IMR-90 (cell line): ENCODE measurements around the gene SYNGR1. TPM values are rescaled to one million over a fixed set of nuclear protein-coding genes. Genes with fewer than 3 reads are reported as not detected.

ENCODE experiments used
- ATAC-seq: fragments of 200-7000 bp; cut with Tn5 transposase; 2 replicates; pipeline ENCODE4 v1.9.1; 2020; ENCODE audit warnings: low read depth, mild to moderate bottlenecking, moderate library complexity
- BruUV-seq: library from RNA; stranded (reverse); fragments of 400-500 nt; replicated peaks from 2 replicates; lab custom pipeline; 2021; lab: Mats Ljungman, UMichigan
- CTCF ChIA-PET: fragments of 300-600 bp; formaldehyde crosslinking; extraction: SDS; loops from one replicate; lab custom pipeline; 2021; ENCODE audit warnings: antibody characterized with exemption; lab: Yijun Ruan, JAX
- POLR2A ChIA-PET: fragments of 300-600 bp; sonication (Branson Sonifier 250); formaldehyde crosslinking; loops from one replicate; lab custom pipeline; 2022; ENCODE audit warnings: antibody characterized with exemption; ENCODE audit not compliant: unreplicated experiment; lab: Charles Lee
- DNase-seq: peaks from one replicate; pipeline ENCODE4 v3.0.0; 2013
- H2AFZ ChIP-seq: replicated peaks from 2 replicates; pipeline ENCODE3; 2013; ENCODE audit warnings: low read length, mild to moderate bottlenecking; ENCODE audit not compliant: poor library complexity
- H2AK5ac ChIP-seq: 2 replicates; pipeline ENCODE4 v1.6.1; 2013; ENCODE audit warnings: low read depth, low read length, inconsistent platforms
- H2AK9ac ChIP-seq: replicated peaks from 2 replicates; pipeline ENCODE3; 2013; ENCODE audit warnings: mild to moderate bottlenecking, low read depth, low read length, moderate library complexity; ENCODE audit not compliant: poor library complexity
- H2BK120ac ChIP-seq: 2 replicates; pipeline ENCODE4 v1.6.1; 2013; ENCODE audit warnings: low read depth, low read length, inconsistent platforms
- H2BK15ac ChIP-seq: 3 replicates; pipeline ENCODE4 v1.6.1; 2013; ENCODE audit warnings: low read depth, low read length, inconsistent platforms
- H2BK20ac ChIP-seq: 2 replicates; pipeline ENCODE4 v1.6.1; 2013; ENCODE audit warnings: low read depth, mild to moderate bottlenecking, inconsistent platforms, low read length, moderate library complexity
- H2BK5ac ChIP-seq: 2 replicates; pipeline ENCODE4 v1.6.1; 2013; ENCODE audit warnings: mild to moderate bottlenecking, low read depth, low read length, inconsistent platforms; ENCODE audit not compliant: poor library complexity, severe bottlenecking
- H3K14ac ChIP-seq: replicated peaks from 2 replicates; pipeline ENCODE4 v1.6.1; 2013; ENCODE audit warnings: low read depth, low read length, inconsistent platforms
- H3K18ac ChIP-seq: 2 replicates; pipeline ENCODE4 v1.6.1; 2013; ENCODE audit warnings: low read depth, low read length, control low read depth
- H3K23ac ChIP-seq: 2 replicates; pipeline ENCODE4 v1.6.1; 2013; ENCODE audit warnings: low read depth, low read length, inconsistent platforms
- H3K27ac ChIP-seq: 2 replicates; pipeline ENCODE4 v1.5.1; 2013; ENCODE audit warnings: mild to moderate bottlenecking, control low read depth, low read length; ENCODE audit not compliant: insufficient read depth
- H3K27me3 ChIP-seq: 2 replicates; pipeline ENCODE4 v1.6.1; 2013; ENCODE audit warnings: low read length; ENCODE audit not compliant: control insufficient read depth, insufficient read depth
- H3K36me3 ChIP-seq: 2 replicates; pipeline ENCODE4 v1.6.1; 2013; ENCODE audit warnings: low read length, mixed read lengths; ENCODE audit not compliant: control insufficient read depth, insufficient read depth
- H3K4ac ChIP-seq: 2 replicates; pipeline ENCODE4 v1.6.1; 2013; ENCODE audit warnings: low read depth, low read length, inconsistent platforms
- H3K4me1 ChIP-seq: 2 replicates; pipeline ENCODE4 v1.6.1; 2013; ENCODE audit warnings: low read length, mixed read lengths; ENCODE audit not compliant: control insufficient read depth, insufficient read depth
- H3K4me2 ChIP-seq: 2 replicates; pipeline ENCODE4 v1.6.1; 2013; ENCODE audit warnings: low read depth, mild to moderate bottlenecking, control low read depth, low read length, moderate library complexity
- H3K4me3 ChIP-seq: 2 replicates; pipeline ENCODE4 v1.5.1; 2013; ENCODE audit warnings: low read depth, mild to moderate bottlenecking, control low read depth, low read length, moderate library complexity; ENCODE audit not compliant: insufficient read depth
- H3K56ac ChIP-seq: 2 replicates; pipeline ENCODE4 v1.6.1; 2013; ENCODE audit warnings: low read length, inconsistent platforms; ENCODE audit not compliant: insufficient read depth; ENCODE audit errors: extremely low read depth
- H3K79me1 ChIP-seq, 2 experiments: 2 replicates each; pipeline ENCODE4 v1.6.1; 2013; ENCODE audit warnings: low read length in 2 of 2, inconsistent platforms in 1 of 2, low read depth in 1 of 2
- H3K9ac ChIP-seq: 2 replicates; pipeline ENCODE4 v1.6.1; 2013; ENCODE audit warnings: low read depth, low read length, control low read depth
- H3K9me1 ChIP-seq: 2 replicates; pipeline ENCODE4 v1.6.1; 2013; ENCODE audit warnings: low read length, inconsistent platforms; ENCODE audit not compliant: insufficient read depth
- H3K9me3 ChIP-seq: 2 replicates; pipeline ENCODE4 v1.6.1; 2013; ENCODE audit warnings: low read length; ENCODE audit not compliant: control insufficient read depth, insufficient read depth
- H4K20me1 ChIP-seq: 2 replicates; pipeline ENCODE4 v1.6.1; 2013; ENCODE audit warnings: low read length, inconsistent platforms; ENCODE audit not compliant: insufficient read depth
- H4K5ac ChIP-seq: 2 replicates; pipeline ENCODE4 v1.6.1; 2013; ENCODE audit warnings: mild to moderate bottlenecking, low read depth, low read length, control low read depth
- H4K8ac ChIP-seq, 2 experiments: 2 replicates each; pipeline ENCODE4 v1.6.1; 2013; ENCODE audit warnings: low read depth in 2 of 2, low read length in 2 of 2, control low read depth in 1 of 2, inconsistent platforms in 1 of 2
- H4K91ac ChIP-seq: 2 replicates; pipeline ENCODE4 v1.6.1; 2013; ENCODE audit warnings: low read depth, low read length, inconsistent platforms; ENCODE audit not compliant: insufficient read depth
- BHLHE40 ChIP-seq: fragments of 150-350 bp; IDR thresholded peaks from 2 replicates; pipeline ENCODE4 v1.6.1; 2016; ENCODE audit warnings: mild to moderate bottlenecking, low read depth, low read length
- CEBPB ChIP-seq: IDR thresholded peaks from 2 replicates; pipeline ENCODE4 v1.6.1; 2012; ENCODE audit warnings: low read depth, low read length, improper control_type of control experiment
- CHD1 ChIP-seq: IDR thresholded peaks from 2 replicates; pipeline ENCODE4 v1.6.1; 2012; ENCODE audit warnings: low read depth, low read length, improper control_type of control experiment
- ELK1 ChIP-seq: fragments of 150-350 bp; IDR thresholded peaks from 2 replicates; pipeline ENCODE4 v1.6.1; 2016; ENCODE audit warnings: low read depth, mild to moderate bottlenecking, low read length, moderate library complexity, borderline replicate concordance
- FOS ChIP-seq: fragments of 150-350 bp; IDR thresholded peaks from 2 replicates; pipeline ENCODE4 v1.6.1; 2016; ENCODE audit warnings: low read depth, low read length
- POLR2A ChIP-seq: IDR thresholded peaks from 2 replicates; pipeline ENCODE4 v1.6.1; 2012; ENCODE audit warnings: mild to moderate bottlenecking, low read depth, low read length
- RAD21 ChIP-seq: IDR thresholded peaks from 2 replicates; pipeline ENCODE4 v1.6.1; 2012; ENCODE audit warnings: low read length, improper control_type of control experiment
- RCOR1 ChIP-seq: IDR thresholded peaks from 2 replicates; pipeline ENCODE4 v1.6.1; 2012; ENCODE audit warnings: mild to moderate bottlenecking, low read length, improper control_type of control experiment; ENCODE audit not compliant: insufficient replicate concordance
- USF2 ChIP-seq: fragments of 150-350 bp; IDR thresholded peaks from 2 replicates; pipeline ENCODE4 v1.6.1; 2017; ENCODE audit warnings: mild to moderate bottlenecking, antibody characterized with exemption, low read length, low read depth
- WGBS, 2 experiments: methylation state at CpG; one replicate each; pipeline versions ENCODE4 v1.1.5 to v1.1.7; 2013; ENCODE audit warnings: missing lambda C conversion rate in 2 of 2; ENCODE audit not compliant: insufficient read length in 1 of 2; ENCODE audit errors: extremely low coverage in 2 of 2; 5-methylcytosine and 5-hydroxymethylcytosine counted together
- dilution Hi-C: fragments of 300-500 bp; cut with HindIII; formaldehyde crosslinking; loops from one replicate; pipeline ENCODE4 v1.14.3; 2018; ENCODE audit warnings: low sequenced_read_pairs; ENCODE audit not compliant: unreplicated experiment
- in situ Hi-C: fragments of 300-500 bp; cut with MboI; formaldehyde crosslinking; loops from 3 replicates; pipeline ENCODE4 v1.14.3; 2019; ENCODE audit warnings: low sequenced_read_pairs, inconsistent platforms, mixed read lengths
- intact Hi-C: fragments of 100-400 bp; cut with micrococcal nuclease; formaldehyde crosslinking; loops from 2 replicates; pipeline ENCODE4 v1.10.0; 2022
- polyA plus RNA-seq, 3 experiments: library from polyadenylated mRNA; depleted of rRNA; stranded (reverse); fragments of >200 nt; gene quantifications; 2 replicates each; pipeline ENCODE4 v1.2.3, GENCODE V29; 2012; ENCODE audit warnings: low replicate concordance in 1 of 3
- total RNA-seq: library from RNA; depleted of rRNA; stranded (reverse); fragments of >200 nt; gene quantifications from 2 replicates; pipeline ENCODE4 v1.2.3, GENCODE V29; 2012

The SYNGR1 gene
- total and polyA plus RNA-seq, 2 of the 4 experiments (the other 2 are of a cell fraction) = 6.3 to 81.5 TPM

GRCh38 chr22:39429186-39429585 is 79.4 kb downstream of the SYNGR1 start:
- H3K27me3 ChIP-seq = no peaks in the 10 kb centered on the region
- whole genome bisulfite sequencing, 2 experiments = 87% methylated on average over 8 of the region's 13 CpGs; no CpG with 5 or more reads in 1 of the 2 experiments
- no peak overlapping the region for H3K4me2 ChIP-seq
- POLR2A ChIA-PET = no interaction called here
- H2BK20ac ChIP-seq = no peak overlapping the region
- no peak overlapping the region for H3K56ac ChIP-seq
- H2AFZ ChIP-seq = no peak overlapping the region
- in situ Hi-C loops (no loop called here), dilution Hi-C loops (no loop called here), intact Hi-C loops (no loop called here)
- 0 out of 2 replicates have a peak overlapping the region, but pooled peaks have one; percentile 28 for H2AK5ac ChIP-seq
- H3K4ac ChIP-seq = no peak overlapping the region; the same call in 1 of the 2 replicates
- H2BK5ac ChIP-seq = no peak overlapping the region
- H4K8ac ChIP-seq = no peak overlapping the region
- H2BK120ac ChIP-seq = no peak overlapping the region
- CTCF ChIA-PET = interaction anchor here (0.6 kb wide), 1 partner anchor 29 kb away, joined by 3 read pairs; no protein-coding TSS in a partner anchor
- TF ChIP-seq BHLHE40 (no peak), POLR2A (no peak), FOS (no peak), RAD21 (no peak), RCOR1 (no peak), CEBPB (no peak), CHD1 (no peak), ELK1 (no peak), USF2 (no peak)
- no peak overlapping the region for H3K18ac ChIP-seq
- ATAC-seq (no peak), DNase-seq (no peak)
- H3K4me1 ChIP-seq = peaks cover 4% of the 10 kb centered on the region; the same call in 1 of the 2 replicates
- no peaks in the 10 kb centered on the region for H3K9me3 ChIP-seq
- no peak overlapping the region for H4K91ac ChIP-seq
- H2BK15ac ChIP-seq = no peak overlapping the region
- no peak overlapping the region for H3K4me3 ChIP-seq
- H3K9me1 ChIP-seq = 0 out of 2 replicates have a peak, but pooled peaks cover 8% of the 10 kb centered on the region
- H4K5ac ChIP-seq = no peak overlapping the region
- peak overlapping the region; percentile 72 for H2AK9ac ChIP-seq
- H3K27ac ChIP-seq = no peak overlapping the region
- no peaks in the 10 kb centered on the region; the same call in none of the 2 replicates for H4K20me1 ChIP-seq
- BruUV-seq = no TSS peak
- no peaks in the 10 kb centered on the region for H3K79me1 ChIP-seq
- peaks cover 60% of the 10 kb centered on the region for H3K36me3 ChIP-seq
- no peak overlapping the region for H3K14ac ChIP-seq
- H3K23ac ChIP-seq = no peak overlapping the region
- H3K9ac ChIP-seq = no peak overlapping the region
